Activated T-cell treated with anti-CD3 and anti-CD28 coated beads for 1 hour (primary cell): ENCODE results near the gene IQGAP2.

Source experiments
- DNase-seq: peaks from one replicate; pipeline ENCODE4 v3.0.0-alpha.2; 2020; ENCODE audit warnings: low read depth

Gene IQGAP2

DNA sequence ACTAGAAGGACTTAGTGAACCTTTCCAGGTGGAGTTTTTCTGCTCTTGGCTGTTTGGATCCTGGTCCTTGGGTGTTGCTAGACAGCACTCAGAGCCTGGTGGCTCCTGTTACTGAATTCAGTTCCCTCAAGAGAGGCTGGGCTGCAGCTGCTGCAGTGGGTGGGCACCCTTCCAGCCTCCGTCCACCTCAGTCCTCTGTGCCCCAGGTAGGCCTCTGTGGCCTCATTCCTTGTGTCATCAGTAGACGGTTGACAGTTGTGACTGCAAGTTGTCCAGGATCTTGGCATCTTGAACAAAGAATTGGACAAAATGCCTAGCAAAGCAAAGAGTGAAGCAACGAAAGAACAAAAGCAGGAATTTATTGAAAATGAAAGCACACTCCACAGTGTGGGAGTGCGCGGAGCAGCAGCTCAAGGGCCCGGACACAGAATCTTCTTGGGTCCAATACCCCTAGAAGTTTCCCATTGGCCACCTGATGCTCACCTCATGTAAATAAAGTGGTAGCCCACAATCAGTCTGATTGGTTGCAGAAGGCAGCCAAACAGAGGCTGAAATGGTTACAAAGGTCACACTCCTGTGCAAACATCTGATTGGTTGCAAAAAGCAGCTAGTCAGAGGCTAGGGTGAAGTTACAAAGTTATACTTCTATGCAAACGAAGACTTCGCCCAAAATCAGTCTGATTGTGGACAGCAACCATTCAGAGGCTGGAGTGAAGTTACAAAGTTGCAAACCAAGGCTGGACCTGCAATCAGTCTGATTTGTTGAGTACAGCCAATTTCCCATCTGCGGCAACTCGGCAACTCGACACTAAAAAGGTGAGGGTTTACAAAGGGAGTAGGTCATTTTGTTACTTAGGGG, 352.9 kb downstream of the IQGAP2 start:
- no peak for DNase-seq

DNA sequence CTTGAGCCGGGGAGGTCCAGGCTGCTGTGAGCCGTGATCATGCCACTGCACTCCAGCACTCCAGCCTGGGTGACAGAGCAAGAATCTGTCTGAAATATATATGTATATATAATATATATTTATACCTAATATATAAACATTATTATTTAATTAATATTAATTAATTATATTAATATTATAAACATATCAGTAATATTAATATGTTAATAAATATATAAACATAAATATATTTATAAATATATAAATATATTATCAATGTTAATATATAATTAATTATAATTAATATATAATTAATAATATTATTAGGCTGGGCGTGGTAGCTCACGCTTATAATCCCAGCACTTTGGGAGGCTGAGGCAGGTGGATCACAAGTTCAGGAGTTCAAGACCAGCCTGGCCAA, 354.0 kb downstream of the IQGAP2 start:
- no peak for DNase-seq
